IMR-90 (cell line): ENCODE data around the gene CCN2. TPM values are rescaled to one million over a fixed set of nuclear protein-coding genes. Genes with fewer than 3 reads are reported as not detected.

Experiments
- ATAC-seq: fragments of 200-7000 bp; cut with Tn5 transposase; 2 replicates; pipeline ENCODE4 v1.9.1; 2020; ENCODE audit warnings: low read depth, mild to moderate bottlenecking, moderate library complexity
- BruUV-seq: library from RNA; stranded (reverse); fragments of 400-500 nt; replicated peaks from 2 replicates; lab custom pipeline; 2021; lab: Mats Ljungman, UMichigan
- CTCF ChIA-PET: fragments of 300-600 bp; formaldehyde crosslinking; extraction: SDS; loops from one replicate; lab custom pipeline; 2021; ENCODE audit warnings: antibody characterized with exemption; lab: Yijun Ruan, JAX
- POLR2A ChIA-PET: fragments of 300-600 bp; sonication (Branson Sonifier 250); formaldehyde crosslinking; loops from one replicate; lab custom pipeline; 2022; ENCODE audit warnings: antibody characterized with exemption; ENCODE audit not compliant: unreplicated experiment; lab: Charles Lee
- DNase-seq: peaks from one replicate; pipeline ENCODE4 v3.0.0; 2013
- H2AFZ ChIP-seq: replicated peaks from 2 replicates; pipeline ENCODE3; 2013; ENCODE audit warnings: low read length, mild to moderate bottlenecking; ENCODE audit not compliant: poor library complexity
- H2AK5ac ChIP-seq: 2 replicates; pipeline ENCODE4 v1.6.1; 2013; ENCODE audit warnings: low read depth, low read length, inconsistent platforms
- H2AK9ac ChIP-seq: replicated peaks from 2 replicates; pipeline ENCODE3; 2013; ENCODE audit warnings: mild to moderate bottlenecking, low read depth, low read length, moderate library complexity; ENCODE audit not compliant: poor library complexity
- H2BK120ac ChIP-seq: 2 replicates; pipeline ENCODE4 v1.6.1; 2013; ENCODE audit warnings: low read depth, low read length, inconsistent platforms
- H2BK15ac ChIP-seq: 3 replicates; pipeline ENCODE4 v1.6.1; 2013; ENCODE audit warnings: low read depth, low read length, inconsistent platforms
- H2BK20ac ChIP-seq: 2 replicates; pipeline ENCODE4 v1.6.1; 2013; ENCODE audit warnings: low read depth, mild to moderate bottlenecking, inconsistent platforms, low read length, moderate library complexity
- H2BK5ac ChIP-seq: 2 replicates; pipeline ENCODE4 v1.6.1; 2013; ENCODE audit warnings: mild to moderate bottlenecking, low read depth, low read length, inconsistent platforms; ENCODE audit not compliant: poor library complexity, severe bottlenecking
- H3K14ac ChIP-seq: replicated peaks from 2 replicates; pipeline ENCODE4 v1.6.1; 2013; ENCODE audit warnings: low read depth, low read length, inconsistent platforms
- H3K18ac ChIP-seq: 2 replicates; pipeline ENCODE4 v1.6.1; 2013; ENCODE audit warnings: low read depth, low read length, control low read depth
- H3K23ac ChIP-seq: 2 replicates; pipeline ENCODE4 v1.6.1; 2013; ENCODE audit warnings: low read depth, low read length, inconsistent platforms
- H3K27ac ChIP-seq: 2 replicates; pipeline ENCODE4 v1.5.1; 2013; ENCODE audit warnings: mild to moderate bottlenecking, control low read depth, low read length; ENCODE audit not compliant: insufficient read depth
- H3K27me3 ChIP-seq: 2 replicates; pipeline ENCODE4 v1.6.1; 2013; ENCODE audit warnings: low read length; ENCODE audit not compliant: control insufficient read depth, insufficient read depth
- H3K36me3 ChIP-seq: 2 replicates; pipeline ENCODE4 v1.6.1; 2013; ENCODE audit warnings: low read length, mixed read lengths; ENCODE audit not compliant: control insufficient read depth, insufficient read depth
- H3K4ac ChIP-seq: 2 replicates; pipeline ENCODE4 v1.6.1; 2013; ENCODE audit warnings: low read depth, low read length, inconsistent platforms
- H3K4me1 ChIP-seq: 2 replicates; pipeline ENCODE4 v1.6.1; 2013; ENCODE audit warnings: low read length, mixed read lengths; ENCODE audit not compliant: control insufficient read depth, insufficient read depth
- H3K4me2 ChIP-seq: 2 replicates; pipeline ENCODE4 v1.6.1; 2013; ENCODE audit warnings: low read depth, mild to moderate bottlenecking, control low read depth, low read length, moderate library complexity
- H3K4me3 ChIP-seq: 2 replicates; pipeline ENCODE4 v1.5.1; 2013; ENCODE audit warnings: low read depth, mild to moderate bottlenecking, control low read depth, low read length, moderate library complexity; ENCODE audit not compliant: insufficient read depth
- H3K56ac ChIP-seq: 2 replicates; pipeline ENCODE4 v1.6.1; 2013; ENCODE audit warnings: low read length, inconsistent platforms; ENCODE audit not compliant: insufficient read depth; ENCODE audit errors: extremely low read depth
- H3K79me1 ChIP-seq, 2 experiments: 2 replicates each; pipeline ENCODE4 v1.6.1; 2013; ENCODE audit warnings: low read length in 2 of 2, inconsistent platforms in 1 of 2, low read depth in 1 of 2
- H3K9ac ChIP-seq: 2 replicates; pipeline ENCODE4 v1.6.1; 2013; ENCODE audit warnings: low read depth, low read length, control low read depth
- H3K9me1 ChIP-seq: 2 replicates; pipeline ENCODE4 v1.6.1; 2013; ENCODE audit warnings: low read length, inconsistent platforms; ENCODE audit not compliant: insufficient read depth
- H3K9me3 ChIP-seq: 2 replicates; pipeline ENCODE4 v1.6.1; 2013; ENCODE audit warnings: low read length; ENCODE audit not compliant: control insufficient read depth, insufficient read depth
- H4K20me1 ChIP-seq: 2 replicates; pipeline ENCODE4 v1.6.1; 2013; ENCODE audit warnings: low read length, inconsistent platforms; ENCODE audit not compliant: insufficient read depth
- H4K5ac ChIP-seq: 2 replicates; pipeline ENCODE4 v1.6.1; 2013; ENCODE audit warnings: mild to moderate bottlenecking, low read depth, low read length, control low read depth
- H4K8ac ChIP-seq, 2 experiments: 2 replicates each; pipeline ENCODE4 v1.6.1; 2013; ENCODE audit warnings: low read depth in 2 of 2, low read length in 2 of 2, control low read depth in 1 of 2, inconsistent platforms in 1 of 2
- H4K91ac ChIP-seq: 2 replicates; pipeline ENCODE4 v1.6.1; 2013; ENCODE audit warnings: low read depth, low read length, inconsistent platforms; ENCODE audit not compliant: insufficient read depth
- BHLHE40 ChIP-seq: fragments of 150-350 bp; IDR thresholded peaks from 2 replicates; pipeline ENCODE4 v1.6.1; 2016; ENCODE audit warnings: mild to moderate bottlenecking, low read depth, low read length
- CEBPB ChIP-seq: IDR thresholded peaks from 2 replicates; pipeline ENCODE4 v1.6.1; 2012; ENCODE audit warnings: low read depth, low read length, improper control_type of control experiment
- CHD1 ChIP-seq: IDR thresholded peaks from 2 replicates; pipeline ENCODE4 v1.6.1; 2012; ENCODE audit warnings: low read depth, low read length, improper control_type of control experiment
- CTCF ChIP-seq: conservative IDR thresholded peaks from 2 replicates; pipeline ENCODE4 v1.5.1; 2012; ENCODE audit warnings: mild to moderate bottlenecking, low read depth, low read length, improper control_type of control experiment
- ELK1 ChIP-seq: fragments of 150-350 bp; IDR thresholded peaks from 2 replicates; pipeline ENCODE4 v1.6.1; 2016; ENCODE audit warnings: low read depth, mild to moderate bottlenecking, low read length, moderate library complexity, borderline replicate concordance
- FOS ChIP-seq: fragments of 150-350 bp; IDR thresholded peaks from 2 replicates; pipeline ENCODE4 v1.6.1; 2016; ENCODE audit warnings: low read depth, low read length
- MAFK ChIP-seq: IDR thresholded peaks from 2 replicates; pipeline ENCODE4 v1.6.1; 2012; ENCODE audit warnings: low read depth, low read length, improper control_type of control experiment
- MAZ ChIP-seq: IDR thresholded peaks from 2 replicates; pipeline ENCODE4 v1.6.1; 2012; ENCODE audit warnings: low read depth, mild to moderate bottlenecking, low read length, improper control_type of control experiment, moderate library complexity, borderline replicate concordance
- MXI1 ChIP-seq: IDR thresholded peaks from 2 replicates; pipeline ENCODE4 v1.6.1; 2012; ENCODE audit warnings: low read depth, mild to moderate bottlenecking, low read length, moderate library complexity, borderline replicate concordance
- NFE2L2 ChIP-seq: fragments of 150-350 bp; IDR thresholded peaks from 2 replicates; pipeline ENCODE4 v1.6.1; 2016; ENCODE audit warnings: low read depth, mild to moderate bottlenecking, low read length
- POLR2A ChIP-seq: IDR thresholded peaks from 2 replicates; pipeline ENCODE4 v1.6.1; 2012; ENCODE audit warnings: mild to moderate bottlenecking, low read depth, low read length
- RAD21 ChIP-seq: IDR thresholded peaks from 2 replicates; pipeline ENCODE4 v1.6.1; 2012; ENCODE audit warnings: low read length, improper control_type of control experiment
- RCOR1 ChIP-seq: IDR thresholded peaks from 2 replicates; pipeline ENCODE4 v1.6.1; 2012; ENCODE audit warnings: mild to moderate bottlenecking, low read length, improper control_type of control experiment; ENCODE audit not compliant: insufficient replicate concordance
- RFX5 ChIP-seq: IDR thresholded peaks from 2 replicates; pipeline ENCODE4 v1.8.0; 2012; ENCODE audit warnings: low read depth, mild to moderate bottlenecking, low read length, moderate library complexity
- SMC3 ChIP-seq: fragments of 150-350 bp; IDR thresholded peaks from 2 replicates; pipeline ENCODE4 v1.6.1; 2016; ENCODE audit warnings: low read depth, mild to moderate bottlenecking, antibody characterized with exemption, low read length, moderate library complexity
- USF2 ChIP-seq: fragments of 150-350 bp; IDR thresholded peaks from 2 replicates; pipeline ENCODE4 v1.6.1; 2017; ENCODE audit warnings: mild to moderate bottlenecking, antibody characterized with exemption, low read length, low read depth
- WGBS, 2 experiments: methylation state at CpG; one replicate each; pipeline versions ENCODE4 v1.1.5 to v1.1.7; 2013; ENCODE audit warnings: missing lambda C conversion rate in 2 of 2; ENCODE audit not compliant: insufficient read length in 1 of 2; ENCODE audit errors: extremely low coverage in 2 of 2; 5-methylcytosine and 5-hydroxymethylcytosine counted together
- dilution Hi-C: fragments of 300-500 bp; cut with HindIII; formaldehyde crosslinking; loops from one replicate; pipeline ENCODE4 v1.14.3; 2018; ENCODE audit warnings: low sequenced_read_pairs; ENCODE audit not compliant: unreplicated experiment
- in situ Hi-C: fragments of 300-500 bp; cut with MboI; formaldehyde crosslinking; loops from 3 replicates; pipeline ENCODE4 v1.14.3; 2019; ENCODE audit warnings: low sequenced_read_pairs, inconsistent platforms, mixed read lengths
- intact Hi-C: fragments of 100-400 bp; cut with micrococcal nuclease; formaldehyde crosslinking; loops from 2 replicates; pipeline ENCODE4 v1.10.0; 2022
- polyA plus RNA-seq, 3 experiments: library from polyadenylated mRNA; depleted of rRNA; stranded (reverse); fragments of >200 nt; gene quantifications; 2 replicates each; pipeline ENCODE4 v1.2.3, GENCODE V29; 2012; ENCODE audit warnings: low replicate concordance in 1 of 3
- total RNA-seq: library from RNA; depleted of rRNA; stranded (reverse); fragments of >200 nt; gene quantifications from 2 replicates; pipeline ENCODE4 v1.2.3, GENCODE V29; 2012

The CCN2 gene
- total and polyA plus RNA-seq, 2 of the 4 experiments (the other 2 are of a cell fraction) = 148 to 1,205 TPM

- no peak overlapping the region for H2BK15ac ChIP-seq
- H4K5ac ChIP-seq = no peak overlapping the region
- dilution Hi-C loops (no loop called here), in situ Hi-C loops (no loop called here), intact Hi-C loops (no loop called here)
- H3K9me1 ChIP-seq = 0 out of 2 replicates have a peak, but pooled peaks cover 2% of the 10 kb centered on the region
- H4K20me1 ChIP-seq = peaks cover 46% of the 10 kb centered on the region
- H2AFZ ChIP-seq = no peak overlapping the region
- peaks cover 16% of the 10 kb centered on the region for H3K36me3 ChIP-seq
- H2BK20ac ChIP-seq = no peak overlapping the region
- no peak overlapping the region for H3K27ac ChIP-seq
- H3K4me2 ChIP-seq = no peak overlapping the region
- no CpG with 5 or more reads among the region's 1 CpG for WGBS, 2 experiments
- BruUV-seq = no TSS peak
- no peak for ATAC-seq
- ChIA-PET POLR2A (no interaction called here), CTCF (no interaction called here)
- H3K9me3 ChIP-seq = no peaks in the 10 kb centered on the region
- H2AK9ac ChIP-seq = no peak overlapping the region
- no peak overlapping the region for H3K18ac ChIP-seq
- H4K8ac ChIP-seq = no peak overlapping the region
- no peaks in the 10 kb centered on the region for H3K27me3 ChIP-seq
- H4K91ac ChIP-seq = no peak overlapping the region
- H2BK5ac ChIP-seq = no peak overlapping the region
- no peak overlapping the region for H3K14ac ChIP-seq
- H2BK120ac ChIP-seq = no peak overlapping the region
- H2AK5ac ChIP-seq = no peak overlapping the region
- TF ChIP-seq RFX5 (no peak), MAZ (no peak), ELK1 (no peak), RCOR1 (no peak), CEBPB (no peak), USF2 (no peak), POLR2A (no peak), MAFK (no peak), MXI1 (no peak), SMC3 (no peak), CHD1 (no peak), CTCF (no peak), RAD21 (no peak), BHLHE40 (no peak), FOS (no peak), NFE2L2 (no peak)
- H3K23ac ChIP-seq = no peak overlapping the region
- peaks cover 0 to 17% of the 10 kb centered on the region in 2 experiments; a peak in 2 of 4 replicates for H3K79me1 ChIP-seq
- no peak overlapping the region for H3K9ac ChIP-seq
- H3K4me1 ChIP-seq = no peaks in the 10 kb centered on the region
- no peak overlapping the region for H3K4ac ChIP-seq
- H3K56ac ChIP-seq = no peak overlapping the region
- H3K4me3 ChIP-seq = no peak overlapping the region
- DNase-seq = no peak
These were observed 5.2 kb downstream of the CCN2 start for GRCh38 chr6:131945971-131946370.
